Transverse colon (tissue), 4 donors: ENCODE measurements around the gene MROH9. TPM values are rescaled to one million over a fixed set of nuclear protein-coding genes. Genes with fewer than 3 reads are reported as not detected.

Experiments
- DNase-seq: peaks from one replicate; pipeline ENCODE4 v3.0.0-alpha.2; 2019
- H3K27ac ChIP-seq, 4 donors: fragments of 200-600 bp; sonication (generic); 2 replicates each; pipeline ENCODE4 v1.5.1; 2016 to 2018; ENCODE audit warnings: inconsistent platforms in 4 of 4
- H3K27me3 ChIP-seq: fragments of 200-600 bp; sonication (generic); 2 replicates; pipeline ENCODE4 v1.5.1; 2017; ENCODE audit warnings: inconsistent platforms
- H3K36me3 ChIP-seq, 4 donors: fragments of 200-600 bp; sonication (generic); 2 replicates each; pipeline ENCODE4 v1.5.1; 2017 to 2019; ENCODE audit warnings: inconsistent platforms in 4 of 4
- H3K4me1 ChIP-seq, 4 donors: fragments of 200-600 bp; sonication (generic); 2 replicates each; pipeline ENCODE4 v1.5.1; 2017 to 2020; ENCODE audit warnings: inconsistent platforms in 4 of 4
- H3K4me3 ChIP-seq, 4 donors: fragments of 200-600 bp; sonication (generic); 1 replicate in 1 of 4; 2 replicates in 3 of 4; pipeline versions ENCODE4 v1.5.1 to v1.6.1; 2017 to 2019; ENCODE audit warnings: inconsistent platforms in 4 of 4
- H3K9me3 ChIP-seq, 2 donors: fragments of 200-600 bp; sonication (generic); 2 replicates each; pipeline ENCODE4 v1.5.1; 2017 to 2019; ENCODE audit warnings: inconsistent platforms in 2 of 2
- EP300 ChIP-seq: sonication (generic); formaldehyde crosslinking; IDR thresholded peaks from one replicate; pipeline ENCODE4 v1.6.1; 2017; ENCODE audit warnings: antibody characterized with exemption, low read depth
- POLR2A ChIP-seq: fragments of 450-650 bp; IDR thresholded peaks from one replicate; pipeline ENCODE4 v1.6.1; 2016; ENCODE audit warnings: antibody characterized with exemption, mild to moderate bottlenecking, moderate library complexity
- POLR2AphosphoS5 ChIP-seq, 3 donors: sonication (generic); formaldehyde crosslinking; IDR thresholded peaks; one replicate each; pipeline ENCODE4 v1.6.1; 2016; ENCODE audit warnings: antibody characterized with exemption in 3 of 3
- WGBS, 2 donors: methylation state at CpG; one replicate each; pipeline ENCODE4 v1.1.5; 2018; ENCODE audit warnings: low coverage in 1 of 2; 5-methylcytosine and 5-hydroxymethylcytosine counted together
- in situ Hi-C, 4 donors: fragments of 200-750 bp; cut with MboI; loops; one replicate each; pipeline versions ENCODE4 v1.15.0 to v1.15.1; 2017; ENCODE audit warnings: low sequenced_read_pairs in 3 of 4, low pct_ligation_motif_present in 1 of 4, low pct_unique_long_range_greater_than_20kb in 1 of 4
- intact Hi-C: fragments of 100-400 bp; cut with DNase I; formaldehyde crosslinking; loops from one replicate; pipeline ENCODE4 v1.15.1; 2023; ENCODE audit warnings: low total_unique reads
- total RNA-seq, 4 donors: library from RNA; depleted of rRNA; stranded (reverse); fragments of >200 nt; gene quantifications; one replicate each; pipeline ENCODE4 v1.1.0, GENCODE V29; 2016
- TF ChIP-seq, protein P1 (sequence below), 5 experiments: fragments of 200-600 bp in 3 of 5; fragments of 450-650 bp in 2 of 5; sonication (generic) in 3 of 5; IDR thresholded peaks; 1 replicate in 2 of 5; 2 replicates in 3 of 5; pipeline ENCODE4 v1.5.1; 2016 to 2017; ENCODE audit warnings: antibody characterized with exemption in 5 of 5, inconsistent platforms in 3 of 5, mild to moderate bottlenecking in 2 of 5, moderate library complexity in 1 of 5

MROH9 gene
- total RNA-seq: not detected

DNA sequence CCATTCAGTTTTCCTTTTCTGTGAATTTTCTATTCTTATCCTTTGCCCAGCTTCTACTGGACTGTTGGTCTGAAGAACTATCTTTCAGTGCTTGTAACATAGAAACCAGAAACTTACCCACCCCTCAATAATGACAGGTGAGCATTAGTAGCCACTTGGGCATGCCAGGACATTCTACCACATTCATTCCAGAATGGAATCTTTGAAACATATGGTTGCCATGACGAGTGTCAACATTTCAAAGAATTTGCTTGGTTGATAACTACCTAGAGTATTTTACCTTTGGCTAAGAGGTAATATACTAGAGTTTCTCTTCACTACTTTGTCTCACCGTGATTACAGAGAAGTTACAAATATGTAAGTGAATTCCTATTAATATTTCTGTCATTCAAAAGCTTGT, at the start of gene MROH9:
MROH9 (plus strand) TSS at position 304 of the 400 bp plus-strand sequence. CDS start 10,023 bp downstream, outside the sequence.
- Histone ChIP-seq H3K27me3 (no peaks in the 10 kb centered on the region), H3K4me1 (peaks cover 0 to 13% (median 0%) of the 10 kb centered on the region in 4 donors), H3K36me3 (no peaks in the 10 kb centered on the region), H3K4me3 (no peak within 1 kb of the TSS), H3K27ac (no peak within 1 kb of the TSS), H3K9me3 (no peaks in the 10 kb centered on the region)
- in situ Hi-C loops (loop anchor here in 1 of 4 donors (25.0 kb wide), 2 partner anchors 248 to 998 kb away; no protein-coding TSS in a partner anchor), intact Hi-C loops (no loop called here)
- WGBS, 2 donors: 59 to 75% methylated on average over 2 of the region's 2 CpGs
- TF ChIP-seq, protein P1, sequence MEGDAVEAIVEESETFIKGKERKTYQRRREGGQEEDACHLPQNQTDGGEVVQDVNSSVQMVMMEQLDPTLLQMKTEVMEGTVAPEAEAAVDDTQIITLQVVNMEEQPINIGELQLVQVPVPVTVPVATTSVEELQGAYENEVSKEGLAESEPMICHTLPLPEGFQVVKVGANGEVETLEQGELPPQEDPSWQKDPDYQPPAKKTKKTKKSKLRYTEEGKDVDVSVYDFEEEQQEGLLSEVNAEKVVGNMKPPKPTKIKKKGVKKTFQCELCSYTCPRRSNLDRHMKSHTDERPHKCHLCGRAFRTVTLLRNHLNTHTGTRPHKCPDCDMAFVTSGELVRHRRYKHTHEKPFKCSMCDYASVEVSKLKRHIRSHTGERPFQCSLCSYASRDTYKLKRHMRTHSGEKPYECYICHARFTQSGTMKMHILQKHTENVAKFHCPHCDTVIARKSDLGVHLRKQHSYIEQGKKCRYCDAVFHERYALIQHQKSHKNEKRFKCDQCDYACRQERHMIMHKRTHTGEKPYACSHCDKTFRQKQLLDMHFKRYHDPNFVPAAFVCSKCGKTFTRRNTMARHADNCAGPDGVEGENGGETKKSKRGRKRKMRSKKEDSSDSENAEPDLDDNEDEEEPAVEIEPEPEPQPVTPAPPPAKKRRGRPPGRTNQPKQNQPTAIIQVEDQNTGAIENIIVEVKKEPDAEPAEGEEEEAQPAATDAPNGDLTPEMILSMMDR (IDR thresholded peaks at IDR 0.05): no peak
- TF ChIP-seq POLR2A (no peak), EP300 (no peak), POLR2AphosphoS5 (IDR thresholded peaks at IDR 0.05) (no peak)
- DNase-seq: no peak

GRCh38 chr1:170885551-170885950, 49.8 kb upstream of the MROH9 start:
- Histone ChIP-seq H3K36me3 (no peaks in the 10 kb centered on the region), H3K4me3 (no peak overlapping the region), H3K27ac (peak overlapping the region; percentile 67 to 79 (median 74)), H3K4me1 (peaks cover 0 to 67% (median 17%) of the 10 kb centered on the region in 4 donors), H3K9me3 (no peaks in the 10 kb centered on the region), H3K27me3 (no peaks in the 10 kb centered on the region)
- in situ Hi-C loops: loop anchor here in 1 of 4 donors (25.0 kb wide), 1 partner anchor 973 kb away; no protein-coding TSS in a partner anchor
- no peak for TF ChIP-seq POLR2AphosphoS5 (IDR thresholded peaks at IDR 0.05)
- TF ChIP-seq POLR2A: no peak
- TF ChIP-seq, protein P1 (IDR thresholded peaks at IDR 0.05): no peak
- TF ChIP-seq EP300: no peak
- intact Hi-C loops: no loop called here
- WGBS, 2 donors: 11 to 38% methylated on average over 2 to 3 of the region's 3 CpGs
- no peak for DNase-seq

DNA sequence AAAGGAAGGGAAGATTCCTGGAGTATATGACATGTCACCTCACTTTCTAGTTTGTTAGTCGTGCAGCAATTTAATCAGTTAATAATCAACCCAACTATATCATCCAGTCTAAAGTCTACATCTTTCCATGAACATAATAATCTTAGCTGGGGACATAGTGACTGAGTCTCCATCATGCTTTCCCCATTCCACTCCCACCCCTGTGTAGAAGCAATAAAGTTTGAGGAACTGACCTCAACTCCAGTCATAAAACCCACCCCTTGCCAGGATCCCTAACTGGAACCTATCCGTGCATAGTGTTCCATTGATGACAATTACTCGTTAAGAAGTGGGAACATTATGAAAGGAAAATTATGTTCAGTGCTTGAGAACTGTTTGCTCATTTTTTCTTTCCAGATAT, 48.9 kb upstream of the MROH9 start:
- H3K36me3 ChIP-seq: no peaks in the 10 kb centered on the region
- peak; percentile 63 for DNase-seq
- no peak overlapping the region for H3K4me3 ChIP-seq
- no peaks in the 10 kb centered on the region for H3K27me3 ChIP-seq
- intact Hi-C loops: no loop called here
- WGBS, 2 donors: 50 to 51% methylated on average over 3 of the region's 3 CpGs
- peaks cover 0 to 65% (median 17%) of the 10 kb centered on the region in 4 donors for H3K4me1 ChIP-seq
- TF ChIP-seq EP300 (peak; percentile 68), POLR2AphosphoS5 (IDR thresholded peaks at IDR 0.05) (peak in 2 of 3 donors; percentile 24 to 65), POLR2A (no peak)
- TF ChIP-seq, protein P1 (IDR thresholded peaks at IDR 0.05): no peak
- H3K9me3 ChIP-seq: no peaks in the 10 kb centered on the region
- H3K27ac ChIP-seq: peak overlapping the region; percentile 68 to 83 (median 77)
- in situ Hi-C loops: loop anchor here in 1 of 4 donors (25.0 kb wide), 1 partner anchor 974 kb away; no protein-coding TSS in a partner anchor

DNA sequence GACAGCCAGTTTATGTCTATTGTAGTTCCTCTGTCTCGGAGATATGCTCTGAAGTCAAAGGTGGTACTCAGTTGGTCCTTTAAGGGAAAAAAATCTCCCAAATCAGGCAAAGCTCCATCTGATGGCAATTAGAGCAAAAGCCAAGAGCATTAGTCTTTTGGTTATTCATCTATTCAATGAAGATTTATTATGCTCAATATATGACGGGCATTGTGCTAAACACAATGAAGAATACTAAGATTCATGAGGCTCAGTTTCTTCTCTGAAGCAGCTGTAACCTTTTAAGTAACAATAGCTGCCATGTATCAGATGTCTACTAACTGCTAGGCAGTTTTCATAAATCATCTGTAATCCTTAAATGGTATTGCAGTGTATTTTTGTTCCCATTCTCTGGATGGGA, 47.6 kb upstream of the MROH9 start:
- intact Hi-C loops: no loop called here

More for the DNA sequence above, 47.6 kb upstream of the MROH9 start:
- H3K4me3 ChIP-seq: no peak overlapping the region
- TF ChIP-seq, protein P1 (IDR thresholded peaks at IDR 0.05): no peak
- TF ChIP-seq POLR2AphosphoS5 (IDR thresholded peaks at IDR 0.05) (no peak), EP300 (no peak), POLR2A (no peak)
- no peaks in the 10 kb centered on the region for H3K36me3 ChIP-seq
- no peak for DNase-seq
- in situ Hi-C loops: loop anchor here in 1 of 4 donors (25.0 kb wide), 1 partner anchor 975 kb away; no protein-coding TSS in a partner anchor
- H3K4me1 ChIP-seq: peaks cover 0 to 52% (median 14%) of the 10 kb centered on the region in 4 donors
- peak overlapping the region; percentile 68 to 83 (median 76) for H3K27ac ChIP-seq
- H3K9me3 ChIP-seq: no peaks in the 10 kb centered on the region
- H3K27me3 ChIP-seq: no peaks in the 10 kb centered on the region
- WGBS, 2 donors: 83 to 89% methylated on average over 2 of the region's 2 CpGs
